DOHH2 (cell line): Measurements from ENCODE around the gene NPFF.
"Not testable (repeated sequence)": the region's sequence is repeated elsewhere in the genome, so short reads cannot be mapped to it uniquely, and the experiment has no call there.

Experiments
- H3F3A ChIP-seq: fragments of 200-600 bp; sonication (generic), shearing (Covaris generic); 2 replicates; pipeline ENCODE4 v1.6.0; 2016; ENCODE audit warnings: antibody characterized with exemption, mild to moderate bottlenecking; ENCODE audit not compliant: control insufficient read depth, insufficient read depth
- H3K27ac ChIP-seq: fragments of 200-600 bp; sonication (generic); 2 replicates; pipeline ENCODE4 v1.5.1; 2014; ENCODE audit warnings: low read depth, mild to moderate bottlenecking, low read length, moderate library complexity
- H3K27me3 ChIP-seq: fragments of 200-600 bp; sonication (generic); 2 replicates; pipeline ENCODE4 v1.6.1; 2014; ENCODE audit warnings: mild to moderate bottlenecking, low read length, mixed read lengths; ENCODE audit not compliant: control insufficient read depth
- H3K36me3 ChIP-seq: fragments of 200-600 bp; sonication (generic); 2 replicates; pipeline ENCODE4 v1.6.1; 2014; ENCODE audit warnings: mild to moderate bottlenecking, low read length, moderate library complexity, mixed read lengths; ENCODE audit not compliant: control insufficient read depth
- H3K4me1 ChIP-seq: fragments of 200-600 bp; sonication (generic); 2 replicates; pipeline ENCODE4 v1.6.1; 2014; ENCODE audit warnings: mild to moderate bottlenecking, low read length, mixed read lengths; ENCODE audit not compliant: control insufficient read depth
- H3K4me2 ChIP-seq: fragments of 200-600 bp; sonication (generic); 2 replicates; pipeline ENCODE4 v1.6.0; 2014; ENCODE audit warnings: mild to moderate bottlenecking, low read length, moderate library complexity
- H3K4me3 ChIP-seq: fragments of 200-600 bp; sonication (generic); 2 replicates; pipeline ENCODE4 v1.5.1; 2014; ENCODE audit warnings: mild to moderate bottlenecking, low read length, mixed read lengths
- H3K79me2 ChIP-seq: fragments of 200-600 bp; sonication (generic); 2 replicates; pipeline ENCODE4 v1.6.1; 2014; ENCODE audit warnings: mild to moderate bottlenecking, low read length, mixed read lengths; ENCODE audit not compliant: control insufficient read depth
- H3K9me2 ChIP-seq: fragments of 200-600 bp; sonication (generic); replicated peaks from 2 replicates; pipeline ENCODE4 v1.6.1; 2014; ENCODE audit warnings: mild to moderate bottlenecking, low read length, mixed read lengths; ENCODE audit not compliant: control insufficient read depth
- H3K9me3 ChIP-seq: fragments of 200-600 bp; sonication (generic); 2 replicates; pipeline ENCODE4 v1.6.1; 2014; ENCODE audit warnings: antibody characterized with exemption, low read length, mixed read lengths; ENCODE audit not compliant: control insufficient read depth, insufficient read depth
- H4K20me1 ChIP-seq: fragments of 200-600 bp; sonication (generic); 2 replicates; pipeline ENCODE4 v1.6.0; 2014; ENCODE audit warnings: low read depth, mild to moderate bottlenecking, antibody characterized with exemption, low read length, moderate library complexity; ENCODE audit not compliant: control insufficient read depth, insufficient read depth
- CTCF ChIP-seq: fragments of 200-600 bp; sonication (generic); IDR thresholded peaks from one replicate; pipeline ENCODE4 v1.5.1; 2014; ENCODE audit warnings: antibody characterized with exemption, mild to moderate bottlenecking, low read depth, low read length; ENCODE audit not compliant: poor library complexity, severe bottlenecking
- EZH2phosphoT487 ChIP-seq: fragments of 200-600 bp; sonication (generic); IDR thresholded peaks from 2 replicates; pipeline ENCODE4 v1.6.1; 2017; ENCODE audit warnings: borderline replicate concordance, mild to moderate bottlenecking, antibody characterized with exemption, low read length, moderate library complexity, mixed read lengths

NPFF gene

DNA sequence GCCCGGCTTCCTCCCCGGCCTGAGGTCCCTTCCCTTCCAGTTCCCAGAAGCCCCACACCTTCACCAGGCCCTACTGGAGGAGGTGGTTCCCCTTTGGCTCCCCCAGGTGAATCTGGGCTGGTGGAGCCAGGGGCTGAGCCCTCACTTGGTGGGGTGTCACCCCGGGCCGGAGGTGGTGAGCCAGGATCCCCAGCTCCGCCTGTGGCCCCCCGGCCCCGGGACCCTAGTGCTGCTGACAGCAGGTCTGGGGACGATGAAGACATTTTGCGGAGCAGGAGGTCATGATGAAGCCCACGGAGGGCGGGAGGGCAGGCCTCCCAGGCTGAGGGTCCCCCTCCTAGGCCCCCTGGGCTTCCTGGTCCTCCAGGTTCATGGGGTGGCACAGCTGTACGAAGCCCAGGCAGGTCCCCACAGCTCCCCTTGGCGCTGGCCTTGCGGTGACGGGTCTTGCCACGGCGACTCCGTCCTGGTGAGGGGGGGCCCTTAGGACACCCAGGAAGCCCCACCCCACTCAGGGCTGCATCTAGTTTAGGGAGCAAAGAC is 24.6 kb downstream of the NPFF start:
- no peak overlapping the region for H3K4me2 ChIP-seq
- no peak overlapping the region for H3K4me3 ChIP-seq
- peaks cover 56% of the 10 kb centered on the region for H3F3A ChIP-seq
- H3K36me3 ChIP-seq, result peaks cover 79% of the 10 kb centered on the region
- no peaks in the 10 kb centered on the region for H3K9me3 ChIP-seq
- no peaks in the 10 kb centered on the region for H3K4me1 ChIP-seq
- H4K20me1 ChIP-seq, result peaks cover 20% of the 10 kb centered on the region
- no peaks in the 10 kb centered on the region for H3K9me2 ChIP-seq
- TF ChIP-seq EZH2phosphoT487 (no peak), CTCF (no peak)
- H3K27ac ChIP-seq, result no peak overlapping the region
- no peaks in the 10 kb centered on the region for H3K27me3 ChIP-seq
- H3K79me2 ChIP-seq, result peaks cover 3% of the 10 kb centered on the region

GRCh38 chr12:53481939-53482586 is 25.2 kb downstream of the NPFF start:
- Histone ChIP-seq H3F3A (peaks cover 60% of the 10 kb centered on the region), H3K36me3 (peaks cover 86% of the 10 kb centered on the region), H3K4me1 (no peaks in the 10 kb centered on the region), H3K79me2 (peaks cover 7% of the 10 kb centered on the region), H3K9me2 (no peaks in the 10 kb centered on the region), H3K9me3 (no peaks in the 10 kb centered on the region), H3K27me3 (no peaks in the 10 kb centered on the region), H3K27ac (no peak overlapping the region), H4K20me1 (peaks cover 20% of the 10 kb centered on the region), H3K4me2 (no peak overlapping the region), H3K4me3 (no peak overlapping the region)
- TF ChIP-seq EZH2phosphoT487, result no peak
- peak; percentile 50 for TF ChIP-seq CTCF

GRCh38 chr12:53481458-53481857 is 25.8 kb downstream of the NPFF start:
- H3K9me2 ChIP-seq, H3K9me3 ChIP-seq, H3K4me3 ChIP-seq, H3K27ac ChIP-seq, H3K4me1 ChIP-seq, H3K27me3 ChIP-seq, H3K4me2 ChIP-seq: not testable (repeated sequence)
- Histone ChIP-seq H4K20me1 (peaks cover 20% of the 10 kb centered on the region), H3K36me3 (peaks cover 87% of the 10 kb centered on the region), H3F3A (peaks cover 64% of the 10 kb centered on the region), H3K79me2 (peaks cover 12% of the 10 kb centered on the region)
